GM12892 (cell line): Measurements from ENCODE around the gene RBM5.

Source experiments
- POLR2A ChIP-seq: IDR thresholded peaks from 2 replicates; pipeline ENCODE4 v1.6.1; 2011; ENCODE audit warnings: low read depth, low read length, control low read depth
- TAF1 ChIP-seq: IDR thresholded peaks from 2 replicates; pipeline ENCODE4 v1.6.1; 2011; ENCODE audit warnings: low read depth, mild to moderate bottlenecking, control low read depth, low read length, borderline replicate concordance

DNA sequence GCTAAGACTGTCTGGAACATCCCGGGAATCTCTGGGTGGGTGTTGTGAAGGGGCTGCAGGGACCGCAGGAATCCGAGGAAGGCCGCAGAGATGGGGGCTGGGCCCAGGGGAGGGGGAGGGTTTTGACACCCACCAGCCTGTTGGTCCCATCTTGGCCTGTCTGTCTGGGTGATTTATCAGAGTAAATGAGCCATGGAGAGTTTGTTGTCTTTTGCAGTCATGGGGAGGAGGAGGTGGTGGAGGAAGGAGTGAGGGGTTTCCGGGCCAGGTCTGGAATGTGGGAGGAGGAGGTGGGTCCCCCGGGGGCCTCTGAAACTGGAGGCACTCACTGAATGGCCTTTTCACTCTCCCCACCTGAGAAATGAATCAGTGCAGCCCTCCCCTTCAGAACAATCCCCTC, 77.9 kb downstream of the RBM5 start:
- no peak for TF ChIP-seq TAF1
- TF ChIP-seq POLR2A = no peak
